ENCODE results near the gene SRRM4. TPM values are rescaled to one million over a fixed set of nuclear protein-coding genes. Genes with fewer than 3 reads are reported as not detected.

SRRM4 gene
- total and polyA plus RNA-seq, 8 donors, result 0.05 to 2.6 (median 0.22) TPM; not detected in 2

DNA sequence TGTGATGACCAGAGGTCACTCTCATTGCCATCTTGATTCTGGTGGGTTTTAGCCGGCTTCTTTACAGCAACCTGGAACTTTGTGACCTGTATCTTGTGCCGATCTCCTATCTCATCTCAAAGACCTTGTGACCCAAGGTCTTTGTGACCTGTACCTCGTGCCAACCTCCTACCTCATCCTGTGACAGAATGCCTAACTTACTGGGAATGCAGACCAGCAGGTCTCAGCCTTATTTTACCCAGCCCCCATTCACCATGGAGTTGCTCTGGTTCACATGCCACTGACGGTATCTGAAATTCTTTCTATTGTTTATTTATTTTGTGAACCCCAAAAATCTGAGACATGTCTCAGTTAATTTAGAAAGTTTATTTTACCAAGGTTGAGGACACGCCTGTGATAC is 189.9 kb downstream of the SRRM4 start:
- intact Hi-C loops (cut with DNase I; ENCODE audit: low total_unique reads), result no loop called here
- Histone ChIP-seq H3K4me1 (peaks cover 0 to 6% (median 3%) of the 10 kb centered on the region in 4 donors), H3K4me3 (no peak overlapping the region), H3K27me3 (no peaks in the 10 kb centered on the region), H3K27ac (no peak overlapping the region), H3K9me3 (no peaks in the 10 kb centered on the region), H3K36me3 (no peaks in the 10 kb centered on the region)
- TF ChIP-seq, protein P1, sequence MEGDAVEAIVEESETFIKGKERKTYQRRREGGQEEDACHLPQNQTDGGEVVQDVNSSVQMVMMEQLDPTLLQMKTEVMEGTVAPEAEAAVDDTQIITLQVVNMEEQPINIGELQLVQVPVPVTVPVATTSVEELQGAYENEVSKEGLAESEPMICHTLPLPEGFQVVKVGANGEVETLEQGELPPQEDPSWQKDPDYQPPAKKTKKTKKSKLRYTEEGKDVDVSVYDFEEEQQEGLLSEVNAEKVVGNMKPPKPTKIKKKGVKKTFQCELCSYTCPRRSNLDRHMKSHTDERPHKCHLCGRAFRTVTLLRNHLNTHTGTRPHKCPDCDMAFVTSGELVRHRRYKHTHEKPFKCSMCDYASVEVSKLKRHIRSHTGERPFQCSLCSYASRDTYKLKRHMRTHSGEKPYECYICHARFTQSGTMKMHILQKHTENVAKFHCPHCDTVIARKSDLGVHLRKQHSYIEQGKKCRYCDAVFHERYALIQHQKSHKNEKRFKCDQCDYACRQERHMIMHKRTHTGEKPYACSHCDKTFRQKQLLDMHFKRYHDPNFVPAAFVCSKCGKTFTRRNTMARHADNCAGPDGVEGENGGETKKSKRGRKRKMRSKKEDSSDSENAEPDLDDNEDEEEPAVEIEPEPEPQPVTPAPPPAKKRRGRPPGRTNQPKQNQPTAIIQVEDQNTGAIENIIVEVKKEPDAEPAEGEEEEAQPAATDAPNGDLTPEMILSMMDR (IDR thresholded peaks at IDR 0.05), result no peak
- TF ChIP-seq POLR2AphosphoS5 (IDR thresholded peaks at IDR 0.05) (no peak), POLR2A (IDR thresholded peaks at IDR 0.05) (no peak), EP300 (IDR thresholded peaks at IDR 0.05) (no peak)
- WGBS, 5 donors, result 55 to 76% (median 56%) methylated on average over 5 of the region's 5 CpGs
- no peak for DNase-seq

DNA sequence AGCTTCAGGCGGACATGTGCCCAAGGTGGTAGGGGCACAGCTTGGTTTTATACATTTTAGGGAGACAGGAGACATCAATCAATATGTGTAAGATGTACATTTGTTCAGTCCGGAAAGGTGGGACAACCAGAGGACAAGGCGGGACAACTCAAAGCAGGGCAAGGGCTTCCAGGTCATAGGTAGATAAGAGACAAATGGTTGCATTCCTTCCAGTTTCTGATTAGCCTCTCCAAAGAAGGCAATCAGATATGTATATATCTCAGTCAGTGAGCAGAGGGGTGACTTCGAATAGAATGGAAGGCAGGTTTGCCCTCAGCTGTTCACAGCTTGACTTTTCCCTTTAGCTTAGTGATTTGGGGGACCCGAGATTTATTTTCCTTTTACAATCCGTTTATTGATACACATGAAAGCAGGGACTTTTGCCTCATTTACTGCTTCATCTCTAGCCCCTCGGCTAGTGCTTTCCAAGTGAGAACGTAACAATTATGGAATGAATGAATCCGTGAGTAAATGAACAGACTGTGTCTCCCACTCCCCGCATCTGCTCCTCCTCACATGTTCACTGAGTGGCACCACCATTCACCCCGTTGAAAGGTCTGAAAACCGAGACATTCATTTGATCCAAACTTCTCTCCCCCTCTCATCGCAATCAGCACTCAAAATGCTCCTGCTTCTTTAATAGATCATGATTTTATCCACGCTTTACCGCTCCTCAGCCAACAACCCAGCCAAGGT is 190.5 kb downstream of the SRRM4 start:
- Histone ChIP-seq H3K4me3 (no peak overlapping the region), H3K9me3 (no peaks in the 10 kb centered on the region), H3K27me3 (no peaks in the 10 kb centered on the region), H3K4me1 (peaks cover 0 to 12% (median 5%) of the 10 kb centered on the region in 4 donors), H3K27ac (no peak overlapping the region), H3K36me3 (no peaks in the 10 kb centered on the region)
- intact Hi-C loops (cut with DNase I; ENCODE audit: low total_unique reads), result no loop called here
- 60 to 66% (median 62%) methylated on average over 15 of the region's 15 CpGs for WGBS, 5 donors
- DNase-seq, result no peak
- TF ChIP-seq EP300 (IDR thresholded peaks at IDR 0.05), result no peak
- TF ChIP-seq POLR2AphosphoS5 (IDR thresholded peaks at IDR 0.05), result no peak
- TF ChIP-seq, protein P1 (IDR thresholded peaks at IDR 0.05), result no peak
- no peak for TF ChIP-seq POLR2A (IDR thresholded peaks at IDR 0.05)

DNA sequence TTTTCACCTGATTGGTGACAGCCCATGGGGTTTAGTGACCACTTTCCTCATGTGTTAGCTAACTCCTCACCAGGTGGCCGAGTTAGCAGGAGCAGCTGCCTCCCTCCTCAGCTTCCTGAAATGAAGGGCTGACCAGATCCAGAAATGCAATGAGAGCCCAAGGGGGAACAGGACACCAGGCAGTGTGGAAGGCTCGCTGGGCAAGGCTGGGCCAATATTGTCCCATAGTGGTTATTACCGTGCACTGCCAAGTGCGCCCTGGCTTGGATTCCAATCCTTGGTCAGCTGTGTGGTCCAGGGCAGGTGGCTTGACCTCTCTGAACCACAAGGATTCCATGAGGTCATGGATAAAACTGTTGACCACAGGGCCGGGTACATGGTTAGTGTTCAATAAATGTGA is 193.7 kb downstream of the SRRM4 start:
- TF ChIP-seq EP300 (IDR thresholded peaks at IDR 0.05), result no peak
- TF ChIP-seq POLR2A (IDR thresholded peaks at IDR 0.05), result no peak
- TF ChIP-seq, protein P1 (IDR thresholded peaks at IDR 0.05), result no peak
- no peak for TF ChIP-seq POLR2AphosphoS5 (IDR thresholded peaks at IDR 0.05)
- intact Hi-C loops (cut with DNase I; ENCODE audit: low total_unique reads), result no loop called here
- Histone ChIP-seq H3K27me3 (peaks cover 0 to 5% (median 0%) of the 10 kb centered on the region in 3 donors), H3K36me3 (no peaks in the 10 kb centered on the region), H3K4me1 (peaks cover 3 to 37% (median 21%) of the 10 kb centered on the region in 4 donors), H3K9me3 (no peaks in the 10 kb centered on the region), H3K4me3 (no peak overlapping the region), H3K27ac (peak overlapping the region in 1 of 5 donors; percentile 95)
- WGBS, 5 donors, result 66 to 87% (median 70%) methylated on average over 3 to 5 of the region's 5 CpGs
- DNase-seq, result no peak

DNA sequence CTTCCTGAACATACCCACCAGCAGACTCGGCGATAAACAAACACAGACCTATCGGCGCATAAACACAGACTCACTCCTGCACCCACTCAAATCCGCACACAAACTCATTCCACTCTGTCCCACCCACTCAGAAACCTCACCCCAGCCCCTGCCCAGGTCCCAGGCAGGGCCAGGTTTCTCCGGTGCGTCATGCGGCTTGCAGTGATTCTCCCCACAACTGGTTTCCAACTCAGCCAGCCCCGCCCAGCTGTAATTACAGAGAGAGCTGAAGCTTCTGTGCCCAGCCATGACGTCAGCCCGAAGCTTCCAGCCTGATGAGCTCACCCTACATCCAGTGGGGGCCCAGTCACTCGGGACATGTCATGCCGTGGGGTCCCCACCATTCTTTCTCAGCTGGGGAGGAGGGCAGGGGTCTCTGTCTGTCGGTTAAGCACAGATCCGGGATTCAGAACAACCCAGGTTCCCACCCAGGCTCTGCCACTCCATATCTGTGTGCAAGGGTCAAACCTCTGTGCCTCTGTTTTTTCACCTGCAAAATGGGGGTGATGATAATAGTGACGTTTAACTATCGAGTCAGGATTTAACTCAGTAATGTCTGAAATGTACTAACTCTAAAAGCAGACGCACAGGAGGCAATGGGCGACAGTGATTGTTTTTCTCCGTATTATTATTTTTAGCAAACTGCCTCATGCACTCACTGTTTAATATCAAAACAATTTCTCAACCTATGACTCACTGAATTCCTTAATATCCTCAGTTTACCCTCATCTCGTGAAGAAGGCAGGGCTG is 195.1 kb downstream of the SRRM4 start:
- H3K27me3 ChIP-seq, result peaks cover 0 to 5% (median 0%) of the 10 kb centered on the region in 3 donors
- H3K4me3 ChIP-seq, result peak overlapping the region in 3 of 4 donors; percentile 12 to 33 (median 26)
- DNase-seq, result peak; percentile 78 to 95

More for the DNA sequence above, 195.1 kb downstream of the SRRM4 start:
- 24 to 33% (median 31%) methylated on average over 18 to 21 of the region's 21 CpGs for WGBS, 5 donors
- peak in 2 of 3 donors; percentile 61 to 92 for TF ChIP-seq POLR2AphosphoS5 (IDR thresholded peaks at IDR 0.05)
- TF ChIP-seq POLR2A (IDR thresholded peaks at IDR 0.05), result no peak
- peak; percentile 15 for TF ChIP-seq EP300 (IDR thresholded peaks at IDR 0.05)
- Histone ChIP-seq H3K9me3 (no peaks in the 10 kb centered on the region), H3K36me3 (no peaks in the 10 kb centered on the region), H3K27ac (peak overlapping the region in 4 of 5 donors; percentile 86 to 95 (median 91)), H3K4me1 (peaks cover 3 to 42% (median 24%) of the 10 kb centered on the region in 4 donors)
- intact Hi-C loops (cut with DNase I; ENCODE audit: low total_unique reads), result no loop called here
